Left lung (tissue), 10 donors: ENCODE measurements around the gene RPP14. TPM values are rescaled to one million over a fixed set of nuclear protein-coding genes. Genes with fewer than 3 reads are reported as not detected.

Experiments used
- ATAC-seq: fragments of 200-7000 bp; cut with Tn5 transposase; one replicate; pipeline ENCODE4 v1.9.1; 2020; ENCODE audit warnings: moderate library complexity
- DNase-seq, 4 donors: peaks; one replicate each; pipeline ENCODE4 v3.0.0-alpha.2; 2013 to 2020
- H3K27ac ChIP-seq, 2 donors: fragments of 200-600 bp; sonication (generic) in 1 of 2; one replicate each; pipeline versions ENCODE4 v1.5.0 to v1.8.0; 2020 to 2021
- H3K27me3 ChIP-seq, 2 donors: fragments of 200-600 bp; sonication (generic) in 1 of 2; one replicate each; pipeline versions ENCODE4 v1.5.0 to v1.8.0; 2020 to 2021
- H3K36me3 ChIP-seq, 2 donors: fragments of 200-600 bp; sonication (generic) in 1 of 2; one replicate each; pipeline versions ENCODE4 v1.5.0 to v1.8.0; 2020 to 2021
- H3K4me1 ChIP-seq, 2 donors: fragments of 200-600 bp; one replicate each; pipeline ENCODE4 v1.8.0; 2021
- H3K4me3 ChIP-seq, 2 donors: fragments of 200-600 bp; sonication (generic) in 1 of 2; one replicate each; pipeline versions ENCODE4 v1.5.0 to v1.8.0; 2020 to 2021; ENCODE audit warnings: mild to moderate bottlenecking in 1 of 2
- H3K9me3 ChIP-seq, 2 donors: fragments of 200-600 bp; sonication (generic) in 1 of 2; one replicate each; pipeline versions ENCODE4 v1.5.0 to v1.8.0; 2020 to 2021
- CTCF ChIP-seq, 2 donors: fragments of 200-600 bp; sonication (generic) in 1 of 2; IDR thresholded peaks; one replicate each; pipeline versions ENCODE4 v1.5.0 to v1.8.0; 2021; ENCODE audit warnings: antibody characterized with exemption in 2 of 2
- intact Hi-C, 2 donors: fragments of 100-400 bp; cut with DNase I; formaldehyde crosslinking; loops; one replicate each; pipeline versions ENCODE4 v1.11.2 to v1.14.2; 2022
- polyA plus RNA-seq, 6 donors: library from polyadenylated mRNA; unstranded; fragments of 120-200 nt; gene quantifications; one replicate each; pipeline ENCODE4 v1.2.1, GENCODE V29; 2013; ENCODE audit not compliant: insufficient read length in 6 of 6
- total RNA-seq, 2 donors: library from RNA; stranded (reverse); fragmentation: NEBNext Ultra II Directional; extraction: Animal tissue kit (Norgen Biotek cat#: 25700); gene quantifications; one replicate each; pipeline ENCODE4 v1.2.1, GENCODE V29; 2021
- donor health status: DM: no; HTN: yes; CAD: no.
- donor health status: DM: no; HTN: no; CAD: no.

The RPP14 gene
- total and polyA plus RNA-seq, 8 donors = 12.7 to 21.5 (median 19.1) TPM

GRCh38 chr3:58292866-58293265, 13.2 kb upstream of the RPP14 start:
- peaks cover 0 to 3% of the 10 kb centered on the region in 2 donors for H3K9me3 ChIP-seq
- no peak overlapping the region for H3K4me3 ChIP-seq
- DNase-seq (no peak), ATAC-seq (no peak)
- no peak overlapping the region for H3K27ac ChIP-seq
- H3K27me3 ChIP-seq = no peaks in the 10 kb centered on the region
- intact Hi-C loops = loop anchor here in 1 of 2 donors (10.0 kb wide), 1 partner anchor 48 kb away; no protein-coding TSS in a partner anchor
- H3K36me3 ChIP-seq = no peaks in the 10 kb centered on the region
- TF ChIP-seq CTCF (IDR thresholded peaks at IDR 0.05) = no peak
- H3K4me1 ChIP-seq = no peaks in the 10 kb centered on the region

- Histone ChIP-seq H3K27me3 (peaks cover 0 to 6% of the 10 kb centered on the region in 2 donors), H3K9me3 (peaks cover 0 to 3% of the 10 kb centered on the region in 2 donors), H3K27ac (no peak overlapping the region), H3K4me1 (no peaks in the 10 kb centered on the region), H3K36me3 (no peaks in the 10 kb centered on the region), H3K4me3 (no peak overlapping the region)
- DNase-seq (no peak), ATAC-seq (no peak)
- intact Hi-C loops = loop anchor here in 1 of 2 donors (10.0 kb wide), 1 partner anchor 49 kb away; no protein-coding TSS in a partner anchor
- no peak for TF ChIP-seq CTCF (IDR thresholded peaks at IDR 0.05)
These were observed 12.5 kb upstream of the RPP14 start for GRCh38 chr3:58293516-58293915.

DNA sequence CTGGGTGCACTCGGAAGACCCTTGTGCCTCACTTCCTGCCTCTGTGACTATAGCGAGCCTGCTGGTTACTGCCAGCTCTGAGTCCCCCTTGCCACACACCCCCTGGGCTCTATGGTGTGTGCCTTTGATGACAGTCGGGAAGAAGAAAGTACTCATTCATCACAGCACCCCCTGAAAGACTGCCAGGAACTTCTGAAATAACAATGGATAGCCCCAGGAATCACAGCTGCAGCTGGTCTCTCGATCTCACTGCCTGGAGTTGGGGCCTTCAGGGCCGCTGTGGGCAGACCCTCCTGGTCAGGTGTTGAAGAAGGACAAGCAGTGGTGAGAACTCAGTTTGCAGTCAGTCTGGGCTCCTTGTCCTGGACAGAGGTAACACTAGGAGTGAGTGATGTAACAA, 9.8 kb upstream of the RPP14 start:
- intact Hi-C loops = loop anchor here in 1 of 2 donors (10.0 kb wide), 1 partner anchor 51 kb away; no protein-coding TSS in a partner anchor
- ATAC-seq (no peak), DNase-seq (no peak)
- Histone ChIP-seq H3K9me3 (peaks cover 0 to 3% of the 10 kb centered on the region in 2 donors), H3K27me3 (peaks cover 0 to 33% of the 10 kb centered on the region in 2 donors), H3K36me3 (no peaks in the 10 kb centered on the region), H3K27ac (no peak overlapping the region), H3K4me1 (no peaks in the 10 kb centered on the region), H3K4me3 (no peak overlapping the region)
- TF ChIP-seq CTCF (IDR thresholded peaks at IDR 0.05) = no peak

DNA sequence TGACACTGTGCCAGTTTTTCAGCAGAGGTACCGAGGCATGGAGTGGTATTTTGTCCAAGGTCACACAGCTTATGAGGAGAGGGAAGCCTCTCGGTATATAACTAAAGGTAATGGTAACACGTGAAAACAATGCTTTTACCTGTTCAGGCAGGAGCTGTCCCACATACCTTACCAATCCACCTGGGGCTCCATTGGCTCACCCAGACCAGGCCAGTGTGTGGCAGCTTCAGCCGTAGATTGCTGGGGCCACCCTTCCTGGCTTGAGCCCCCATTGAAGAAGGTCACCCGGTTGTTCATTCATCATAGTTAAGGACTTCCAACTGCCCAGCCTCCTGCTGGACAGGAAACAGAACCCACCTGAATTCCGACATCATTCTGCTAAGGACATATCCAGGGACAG, 9.2 kb upstream of the RPP14 start:
- intact Hi-C loops = loop anchor here in 1 of 2 donors (10.0 kb wide), 1 partner anchor 52 kb away; no protein-coding TSS in a partner anchor
- Histone ChIP-seq H3K4me3 (no peak overlapping the region), H3K36me3 (no peaks in the 10 kb centered on the region), H3K9me3 (peaks cover 0 to 3% of the 10 kb centered on the region in 2 donors), H3K27ac (no peak overlapping the region), H3K4me1 (no peaks in the 10 kb centered on the region), H3K27me3 (peaks cover 0 to 38% of the 10 kb centered on the region in 2 donors)
- ATAC-seq (no peak), DNase-seq (no peak)
- no peak for TF ChIP-seq CTCF (IDR thresholded peaks at IDR 0.05)

DNA sequence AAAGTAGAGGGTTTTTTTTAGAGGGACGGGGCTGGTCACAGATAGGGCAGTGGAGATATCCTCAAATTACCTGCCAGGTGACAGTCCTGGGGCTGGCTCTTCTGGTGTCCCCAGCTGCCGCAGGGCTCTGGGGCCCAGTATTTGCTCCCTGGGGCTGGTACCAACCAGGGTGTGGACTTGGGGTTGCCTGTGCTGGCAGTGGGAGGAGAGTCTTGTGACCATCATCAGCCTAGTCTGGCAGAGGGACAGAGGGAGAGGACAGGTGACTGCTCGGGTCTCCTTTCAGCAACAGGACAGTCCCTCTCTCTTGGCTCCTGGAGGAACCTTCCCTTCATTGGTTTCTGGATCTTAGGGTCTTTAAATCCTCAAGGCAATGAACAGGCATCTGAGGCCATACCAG, 7.9 kb upstream of the RPP14 start:
- intact Hi-C loops = loop anchor here in 1 of 2 donors (2.0 to 10.0 kb wide), 2 partner anchors 53 to 113 kb away; no protein-coding TSS in a partner anchor
- Histone ChIP-seq H3K27me3 (peaks cover 0 to 39% of the 10 kb centered on the region in 2 donors), H3K27ac (no peak overlapping the region), H3K4me3 (no peak overlapping the region), H3K36me3 (no peaks in the 10 kb centered on the region), H3K4me1 (no peaks in the 10 kb centered on the region), H3K9me3 (peaks cover 0 to 3% of the 10 kb centered on the region in 2 donors)
- no peak for DNase-seq
- no peak for TF ChIP-seq CTCF (IDR thresholded peaks at IDR 0.05)
- no peak for ATAC-seq
